Activated CD8-positive, alpha-beta memory T cell treated with anti-CD3 and anti-CD28 coated beads, Interleukin-2, amount 50 U/mL, for 24 hours (primary cell): ENCODE data around the gene PRR27.
"Not testable (repeated sequence)": the region's sequence is repeated elsewhere in the genome, so short reads cannot be mapped to it uniquely, and the experiment has no call there.

Experiments
- DNase-seq: peaks from one replicate; pipeline ENCODE4 v3.0.0-alpha.2; 2020; ENCODE audit errors: extremely low read depth

Gene PRR27

DNA sequence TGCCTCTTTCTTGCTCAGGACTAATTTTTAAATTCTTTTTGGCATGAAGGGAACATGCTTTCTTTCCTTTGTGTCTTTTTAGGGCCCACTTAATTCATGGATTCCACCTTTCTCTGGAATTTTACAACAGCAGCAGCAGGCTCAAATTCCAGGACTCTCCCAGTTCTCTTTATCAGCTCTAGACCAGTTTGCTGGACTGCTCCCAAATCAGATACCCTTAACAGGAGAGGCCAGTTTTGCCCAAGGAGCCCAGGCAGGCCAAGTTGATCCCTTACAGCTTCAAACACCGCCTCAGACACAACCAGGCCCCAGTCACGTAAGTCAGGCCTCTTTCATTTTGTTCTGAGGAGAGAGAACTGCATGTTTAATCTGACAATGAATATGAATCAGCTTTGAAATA, 43.8 kb downstream of the PRR27 start:
- DNase-seq, result no peak

DNA sequence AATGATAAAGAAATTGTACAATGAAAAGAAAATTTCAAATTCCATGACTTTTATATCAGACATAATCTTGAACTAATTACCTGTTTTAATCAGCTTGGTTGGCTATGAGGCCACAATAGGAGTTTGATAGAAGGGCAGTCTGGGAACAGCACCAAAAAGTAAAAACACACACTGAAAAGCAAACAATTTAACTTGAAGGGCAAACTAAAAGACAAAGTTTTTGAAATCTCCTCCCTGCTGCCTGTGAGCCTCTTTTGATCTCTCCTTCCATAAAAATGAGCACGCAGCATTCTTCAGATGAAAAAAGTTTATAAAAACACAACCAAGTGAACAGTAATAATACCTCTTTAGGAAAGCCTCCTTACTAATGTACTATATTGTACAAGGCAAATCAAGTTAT, 49.6 kb downstream of the PRR27 start:
- no peak for DNase-seq

DNA sequence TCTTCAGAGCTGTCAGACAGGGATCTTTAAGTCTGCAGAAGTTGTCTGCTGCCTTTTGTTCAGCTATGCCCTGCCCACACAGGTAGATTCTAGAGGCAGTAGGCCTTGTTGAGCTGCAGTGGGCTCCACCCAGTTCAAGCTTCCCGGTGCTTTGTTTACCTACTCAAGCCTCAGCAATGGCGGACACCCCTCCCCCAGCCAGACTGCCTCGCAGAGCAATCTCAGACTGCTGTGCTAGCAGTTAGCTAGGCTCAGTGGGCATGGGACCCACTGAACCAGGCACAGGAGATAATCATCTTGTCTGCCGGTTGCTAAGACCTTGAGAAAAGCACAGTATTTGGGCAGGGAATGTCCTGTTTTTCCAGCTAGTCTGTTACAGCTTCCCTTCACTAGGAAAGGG, 58.7 kb downstream of the PRR27 start:
- not testable (repeated sequence) for DNase-seq
